Measurements from ENCODE around the gene PDE10A.

The PDE10A gene

DNA sequence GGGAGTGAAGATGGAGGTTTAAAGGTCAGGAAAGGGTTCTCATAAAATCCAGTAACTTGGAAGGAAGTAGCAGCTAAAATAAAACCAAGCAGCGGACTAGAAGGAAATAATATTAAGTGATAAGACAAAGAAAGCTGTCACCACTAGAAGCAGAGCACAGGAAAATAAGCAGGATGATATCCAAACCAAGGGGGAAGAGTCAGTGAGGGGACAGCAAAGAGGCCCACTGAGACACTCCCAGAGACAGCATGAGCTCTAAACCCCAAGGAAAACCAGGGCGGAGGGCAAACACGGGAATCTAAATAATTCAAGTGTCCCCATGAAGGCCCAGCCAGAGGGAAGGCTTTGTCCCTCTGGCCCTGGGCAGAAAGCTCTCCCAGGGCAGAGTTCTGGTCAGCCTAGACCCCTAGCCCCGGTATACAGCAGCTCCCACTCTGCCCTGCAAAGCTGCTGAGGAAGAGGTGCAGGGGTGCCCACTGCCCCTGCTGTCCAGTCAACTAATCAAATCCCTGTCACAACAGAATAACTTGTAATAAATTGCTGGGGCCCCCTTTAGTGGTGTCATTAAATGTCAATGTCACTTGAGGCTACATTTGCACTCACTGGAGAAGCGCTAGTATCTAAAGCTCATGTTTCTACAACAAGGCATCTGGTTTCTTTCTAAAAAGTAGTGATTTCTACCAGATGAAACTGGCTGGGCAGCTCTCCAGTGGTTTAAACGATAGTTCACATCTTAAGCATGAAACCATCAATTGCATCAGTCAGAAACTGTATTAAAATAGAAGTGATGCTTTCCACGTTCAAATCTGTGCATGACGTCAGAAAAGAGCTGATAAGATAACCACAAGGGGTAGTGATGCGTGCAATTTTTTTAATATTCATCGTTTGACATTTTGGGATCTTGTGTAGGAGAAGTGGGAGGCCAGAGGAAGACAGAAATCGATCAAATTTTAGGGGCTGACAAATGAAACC is 13.6 kb downstream of the PDE10A start:
- Mint-ChIP-seq H3K4me1 (no peaks in the 10 kb centered on the region), H3K27me3 (no peaks in the 10 kb centered on the region), H3K9me3 (no peaks in the 10 kb centered on the region), H3K4me3 (no peak overlapping the region), H3K27ac (no peak overlapping the region)
- DNase-seq = no peak
- no peak for ATAC-seq

DNA sequence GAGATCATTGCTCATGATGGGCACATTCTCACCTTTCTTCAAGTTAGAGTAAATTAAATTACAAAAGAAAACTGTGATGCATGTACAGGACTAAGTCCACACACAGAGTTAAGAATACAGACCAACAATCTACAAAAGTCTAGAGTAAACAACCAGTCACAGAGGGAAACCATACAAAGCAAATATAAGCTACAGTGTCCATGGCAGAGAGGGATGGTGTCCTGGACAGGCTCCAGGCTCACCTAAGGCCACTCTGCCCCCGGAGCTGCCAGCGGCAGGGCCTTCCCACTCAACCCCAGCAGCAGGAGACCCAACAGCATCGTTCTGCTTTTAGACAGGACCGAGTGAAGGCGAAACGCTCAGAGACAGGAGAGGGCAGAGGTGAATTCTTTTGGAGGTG is 16.0 kb downstream of the PDE10A start:
- ATAC-seq (no peak), DNase-seq (no peak)
- Mint-ChIP-seq H3K27me3 (no peaks in the 10 kb centered on the region), H3K9me3 (no peaks in the 10 kb centered on the region), H3K27ac (no peak overlapping the region), H3K4me3 (no peak overlapping the region), H3K4me1 (no peaks in the 10 kb centered on the region)

DNA sequence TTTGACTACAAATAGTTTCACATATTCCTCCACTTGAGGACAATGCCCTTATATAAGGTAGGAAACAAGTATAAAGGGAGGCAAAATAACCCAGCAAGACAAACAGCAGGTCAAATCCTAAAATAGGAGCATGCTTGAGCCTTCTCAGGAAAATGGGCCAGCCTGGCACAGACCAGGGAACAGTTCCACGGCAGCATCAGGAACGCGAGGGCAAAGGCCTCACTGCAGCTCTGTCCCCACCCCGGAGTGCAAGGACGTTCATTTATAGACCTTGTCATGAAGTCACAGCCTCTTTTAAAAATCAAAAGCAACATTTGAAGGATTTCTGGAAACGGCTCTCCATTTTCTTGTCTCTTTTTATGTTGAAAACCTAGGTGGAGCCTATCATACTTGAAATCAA is 17.1 kb downstream of the PDE10A start:
- no peaks in the 10 kb centered on the region for H3K27me3 Mint-ChIP-seq
- H3K9me3 Mint-ChIP-seq = no peaks in the 10 kb centered on the region
- no peak overlapping the region for H3K4me3 Mint-ChIP-seq
- no peaks in the 10 kb centered on the region for H3K4me1 Mint-ChIP-seq
- ATAC-seq (no peak), DNase-seq (no peak)
- H3K27ac Mint-ChIP-seq = no peak overlapping the region

DNA sequence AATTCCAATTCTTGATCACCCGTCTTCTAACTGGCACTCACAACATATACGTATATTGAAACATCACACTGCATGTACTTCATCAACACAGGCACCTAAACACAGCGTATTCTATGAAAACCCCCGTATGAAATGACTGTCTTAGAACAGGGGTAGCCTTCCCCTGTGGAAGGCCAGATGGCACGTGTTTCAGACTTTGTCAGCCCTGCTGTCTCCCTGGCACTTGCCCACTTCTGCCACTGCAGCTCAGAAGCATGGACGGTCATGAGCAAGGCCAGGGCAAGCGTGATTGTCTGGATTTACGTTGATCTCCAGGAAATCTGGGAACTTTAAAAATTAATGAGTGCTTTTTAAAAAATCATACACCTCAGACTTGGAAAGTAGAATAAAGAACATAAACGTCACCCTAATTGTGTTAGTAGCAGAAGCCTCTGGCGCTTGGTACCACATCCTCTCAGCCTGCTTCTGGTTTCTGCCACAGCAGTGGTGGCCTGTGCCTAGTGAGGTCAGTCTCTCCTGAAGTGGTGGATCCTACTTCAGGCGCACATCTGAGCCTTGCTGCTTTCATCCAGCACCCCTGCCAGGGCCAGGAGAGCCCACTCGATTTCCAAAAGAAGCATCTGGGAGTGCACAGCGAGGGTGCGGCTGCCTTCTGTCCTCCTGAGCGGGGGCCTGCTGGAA is 18.3 kb downstream of the PDE10A start:
- H3K4me1 Mint-ChIP-seq = no peaks in the 10 kb centered on the region
- H3K27ac Mint-ChIP-seq = no peak overlapping the region
- no peaks in the 10 kb centered on the region for H3K9me3 Mint-ChIP-seq
- H3K27me3 Mint-ChIP-seq = no peaks in the 10 kb centered on the region
- no peak for DNase-seq
- no peak for ATAC-seq
- H3K4me3 Mint-ChIP-seq = no peak overlapping the region

DNA sequence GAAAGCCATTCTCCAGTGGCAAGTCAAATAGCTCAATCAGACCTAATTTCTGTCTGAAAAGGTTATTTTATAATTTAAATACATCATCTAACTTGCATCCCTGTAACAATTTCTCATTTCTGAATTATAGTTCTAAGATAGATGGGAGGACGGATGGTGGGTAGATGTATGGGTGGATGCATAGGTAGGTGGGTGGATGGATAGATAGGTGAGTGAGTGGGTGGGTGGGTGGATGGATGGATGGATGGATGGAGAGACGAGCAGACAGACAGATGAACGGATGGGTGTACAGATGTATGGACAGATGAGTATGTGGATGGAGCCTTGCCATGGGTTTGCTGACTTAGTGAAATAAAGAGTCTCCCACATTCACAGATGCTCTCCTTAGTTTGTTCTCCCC is 20.0 kb downstream of the PDE10A start:
- Mint-ChIP-seq H3K27me3 (no peaks in the 10 kb centered on the region), H3K27ac (no peak overlapping the region), H3K4me3 (no peak overlapping the region), H3K4me1 (no peaks in the 10 kb centered on the region), H3K9me3 (no peaks in the 10 kb centered on the region)
- DNase-seq (no peak), ATAC-seq (no peak)

DNA sequence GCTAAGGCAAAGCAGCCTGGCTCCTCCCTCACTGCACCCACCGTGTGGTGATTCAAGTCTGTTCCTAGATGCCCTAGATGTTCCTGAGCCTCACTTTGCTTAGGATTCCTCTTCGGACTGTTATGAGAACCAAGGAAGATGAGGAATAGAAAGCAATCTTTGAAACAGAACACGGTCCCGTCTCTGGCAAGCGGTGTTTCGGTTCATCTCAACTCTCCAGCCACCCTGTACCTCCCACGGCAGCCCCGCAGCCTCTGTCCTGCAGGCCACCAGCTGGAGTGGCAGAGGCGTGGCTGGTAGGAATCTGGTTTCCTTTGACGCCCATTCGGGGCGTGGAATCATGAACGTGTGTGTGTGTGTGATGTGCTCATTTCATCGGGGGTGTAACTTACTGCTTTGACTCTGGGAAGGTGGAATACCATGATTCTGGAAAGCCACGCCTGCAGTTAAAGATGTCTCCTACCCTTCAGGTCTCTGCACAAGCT is 21.3 kb downstream of the PDE10A start:
- no peaks in the 10 kb centered on the region for H3K27me3 Mint-ChIP-seq
- no peak overlapping the region for H3K4me3 Mint-ChIP-seq
- no peak for ATAC-seq

DNA sequence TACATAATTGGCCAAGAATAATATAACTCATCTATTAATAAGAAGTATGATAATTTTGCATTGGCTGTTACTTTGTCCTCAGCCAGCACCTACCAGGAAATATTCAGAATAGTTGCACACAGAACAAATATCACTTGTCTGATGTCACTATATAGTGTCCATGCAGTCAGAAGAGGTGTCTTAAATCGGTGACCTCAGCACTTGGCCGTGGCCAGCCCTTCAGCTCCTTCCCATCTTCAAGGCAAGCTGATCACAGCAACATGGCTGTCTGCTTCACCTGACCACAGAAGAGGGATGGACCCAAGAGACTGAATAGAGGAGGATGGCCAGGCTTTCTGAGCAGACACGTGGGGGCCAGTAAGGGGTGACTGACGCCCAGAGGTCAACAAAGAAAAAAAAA is 22.2 kb downstream of the PDE10A start:
- Mint-ChIP-seq H3K4me1 (no peaks in the 10 kb centered on the region), H3K4me3 (no peak overlapping the region), H3K27ac (no peak overlapping the region), H3K9me3 (no peaks in the 10 kb centered on the region), H3K27me3 (no peaks in the 10 kb centered on the region)
- DNase-seq = no peak
- no peak for ATAC-seq

More for the DNA sequence above, 21.3 kb downstream of the PDE10A start:
- no peak for DNase-seq
- H3K4me1 Mint-ChIP-seq = no peaks in the 10 kb centered on the region
- H3K9me3 Mint-ChIP-seq = no peaks in the 10 kb centered on the region
- H3K27ac Mint-ChIP-seq = no peak overlapping the region

DNA sequence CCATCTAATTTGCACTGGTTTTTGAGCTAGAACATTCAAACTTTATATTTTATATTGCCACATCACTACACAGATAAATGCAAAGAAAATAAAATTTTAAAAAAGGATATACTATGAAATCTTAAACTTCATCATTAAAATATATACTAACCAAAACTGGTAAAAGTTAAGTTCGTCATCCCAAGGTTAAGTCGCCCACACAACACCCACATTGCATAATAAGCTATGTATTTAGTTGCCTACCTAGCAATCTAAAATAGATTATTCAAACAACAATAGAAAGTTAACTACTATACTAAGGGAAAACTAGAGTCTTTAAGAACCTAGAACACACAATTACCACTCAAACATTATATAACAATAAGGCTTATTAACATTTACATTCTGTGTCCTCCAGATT is 24.5 kb downstream of the PDE10A start:
- H3K9me3 Mint-ChIP-seq = no peaks in the 10 kb centered on the region
- no peaks in the 10 kb centered on the region for H3K4me1 Mint-ChIP-seq
- ATAC-seq (no peak), DNase-seq (no peak)
- peaks cover 18% of the 10 kb centered on the region for H3K27me3 Mint-ChIP-seq
- no peak overlapping the region for H3K4me3 Mint-ChIP-seq
- H3K27ac Mint-ChIP-seq = no peak overlapping the region

DNA sequence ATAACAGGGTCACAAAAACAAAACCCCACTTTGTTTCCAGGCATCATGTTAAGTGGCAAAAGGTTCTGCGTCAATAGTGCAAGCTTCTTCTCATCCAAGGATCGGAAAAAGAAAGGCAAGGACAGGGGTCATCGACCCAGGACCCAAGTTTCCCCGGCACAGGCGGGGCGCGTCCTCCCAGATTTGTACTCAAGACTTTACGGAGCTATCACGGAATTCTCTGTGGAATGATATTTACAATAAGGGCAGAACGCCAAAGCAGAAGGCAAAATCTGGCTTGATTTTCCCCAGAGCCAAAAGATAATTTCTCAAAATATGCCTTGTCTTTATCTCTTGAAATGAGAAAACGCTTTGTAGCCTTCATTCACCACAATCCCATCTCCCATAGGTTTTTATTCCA is 25.5 kb downstream of the PDE10A start:
- Mint-ChIP-seq H3K27me3 (peaks cover 25% of the 10 kb centered on the region), H3K4me1 (no peaks in the 10 kb centered on the region), H3K4me3 (no peak overlapping the region), H3K9me3 (no peaks in the 10 kb centered on the region), H3K27ac (no peak overlapping the region)
- no peak for DNase-seq
- ATAC-seq = no peak

DNA sequence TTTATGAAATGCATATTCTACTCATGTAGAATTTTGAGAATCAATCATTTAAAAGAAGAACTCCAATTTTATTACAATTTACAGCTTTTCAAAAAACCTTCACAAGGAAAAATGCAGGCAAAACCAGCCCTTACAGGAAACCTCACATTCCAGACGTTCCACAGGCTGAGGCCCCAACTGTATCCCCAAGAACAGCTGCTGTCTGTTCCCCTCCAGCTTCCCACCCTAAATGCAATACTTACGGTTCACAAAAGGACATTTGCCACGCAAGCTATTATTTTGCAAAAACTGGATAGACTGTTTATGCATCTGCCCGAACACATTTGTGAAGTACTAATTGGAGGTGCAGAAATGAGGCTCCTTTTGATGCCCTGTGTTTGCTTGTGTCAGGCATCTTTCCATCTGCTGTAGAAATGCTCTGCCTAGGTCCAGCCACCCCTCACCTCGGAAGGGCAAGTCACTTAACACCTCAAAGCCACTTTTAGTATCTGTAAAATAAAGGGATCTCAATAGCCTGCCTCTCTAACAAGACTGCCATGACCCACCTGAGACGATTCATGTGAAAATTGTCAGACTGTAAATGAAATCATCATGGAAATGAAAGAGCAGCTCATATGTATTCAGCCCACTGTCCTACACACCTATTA is 26.5 kb downstream of the PDE10A start:
- Mint-ChIP-seq H3K9me3 (no peaks in the 10 kb centered on the region), H3K4me3 (no peak overlapping the region), H3K27ac (no peak overlapping the region), H3K4me1 (no peaks in the 10 kb centered on the region), H3K27me3 (peaks cover 27% of the 10 kb centered on the region)
- DNase-seq (no peak), ATAC-seq (no peak)

DNA sequence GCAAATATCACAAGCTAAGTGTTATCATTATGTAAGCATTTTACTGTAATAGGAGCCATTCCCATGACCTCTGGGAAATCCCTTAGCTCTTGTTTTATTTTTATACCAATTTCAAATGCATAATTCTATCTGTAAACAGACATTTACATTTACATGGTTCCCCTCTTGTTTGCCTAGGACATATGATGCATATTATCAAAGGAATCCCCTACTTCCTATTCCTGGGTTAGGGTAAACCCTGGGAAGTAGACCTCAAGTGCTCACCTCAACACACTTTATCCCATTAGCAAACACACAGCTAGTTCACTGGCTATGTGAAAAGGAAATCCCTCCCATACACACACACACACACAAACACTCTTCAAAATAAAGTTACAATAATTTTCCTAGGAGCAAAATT is 27.1 kb downstream of the PDE10A start:
- no peaks in the 10 kb centered on the region for H3K4me1 Mint-ChIP-seq
- no peak for DNase-seq
- H3K9me3 Mint-ChIP-seq = no peaks in the 10 kb centered on the region
- H3K4me3 Mint-ChIP-seq = no peak overlapping the region
- H3K27me3 Mint-ChIP-seq = peaks cover 27% of the 10 kb centered on the region
- ATAC-seq = no peak
- no peak overlapping the region for H3K27ac Mint-ChIP-seq

DNA sequence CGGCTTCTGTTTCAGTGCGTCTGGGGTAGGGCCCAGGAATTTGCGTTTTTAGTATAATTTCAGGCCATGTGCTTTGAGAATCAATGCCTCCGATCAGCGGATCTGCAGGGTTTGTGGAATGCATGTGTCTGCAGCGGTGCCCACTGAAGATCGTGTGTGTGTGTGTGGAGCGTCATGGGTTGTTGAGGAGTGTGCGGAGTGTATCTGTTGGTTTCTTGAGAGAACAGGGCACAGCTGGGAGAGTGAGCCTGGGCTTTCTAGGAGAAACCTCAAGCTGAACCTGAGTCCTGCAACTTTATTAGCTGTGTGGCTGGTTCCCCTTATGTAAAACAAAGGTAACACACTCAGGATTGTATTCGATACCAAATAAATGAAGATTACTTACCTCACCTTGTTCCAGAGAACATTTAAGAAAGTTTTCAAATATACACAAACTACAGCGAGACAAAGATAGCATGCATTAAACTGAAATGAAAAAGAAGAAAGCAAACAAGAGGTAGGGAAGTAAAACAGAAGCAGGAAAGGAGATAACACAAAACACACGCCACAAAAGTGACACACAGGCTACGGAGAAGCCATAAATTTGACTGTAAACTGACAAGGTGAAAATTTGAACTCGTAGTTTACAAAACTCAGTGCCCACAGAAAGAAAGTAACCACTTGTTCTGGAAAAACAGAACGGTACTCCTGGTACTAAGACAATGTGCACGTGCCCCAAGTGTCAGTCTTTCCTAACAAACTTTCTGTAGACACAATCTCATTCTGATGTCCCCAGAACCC is 28.8 kb downstream of the PDE10A start:
- Mint-ChIP-seq H3K27ac (no peak overlapping the region), H3K9me3 (no peaks in the 10 kb centered on the region), H3K4me3 (no peak overlapping the region), H3K4me1 (no peaks in the 10 kb centered on the region), H3K27me3 (peaks cover 27% of the 10 kb centered on the region)
- no peak for DNase-seq
- no peak for ATAC-seq

DNA sequence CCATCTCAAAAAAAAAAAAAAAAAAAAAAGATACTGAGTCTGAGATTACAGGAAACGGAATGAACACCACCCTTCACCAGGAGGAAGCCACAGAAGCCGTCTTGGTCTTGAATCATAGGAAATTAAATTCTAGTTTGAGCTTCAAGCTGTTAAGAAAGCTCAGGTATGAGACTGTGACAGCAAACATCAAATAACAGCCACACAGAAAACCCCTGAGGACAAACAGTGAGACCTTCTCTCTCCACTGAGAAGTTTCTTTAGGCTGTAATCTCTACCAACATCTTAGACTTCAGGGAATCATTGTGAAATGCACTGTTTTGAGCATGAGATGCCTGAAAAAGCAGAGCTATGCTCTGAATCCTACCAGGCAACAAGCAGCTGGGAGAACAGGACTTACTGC is 30.8 kb downstream of the PDE10A start:
- peaks cover 27% of the 10 kb centered on the region for H3K27me3 Mint-ChIP-seq
- no peak overlapping the region for H3K27ac Mint-ChIP-seq
- no peak overlapping the region for H3K4me3 Mint-ChIP-seq
- ATAC-seq (peak; percentile 85), DNase-seq (peak in 1 of 2 donors; percentile 16)
- H3K9me3 Mint-ChIP-seq = no peaks in the 10 kb centered on the region
- no peaks in the 10 kb centered on the region for H3K4me1 Mint-ChIP-seq

DNA sequence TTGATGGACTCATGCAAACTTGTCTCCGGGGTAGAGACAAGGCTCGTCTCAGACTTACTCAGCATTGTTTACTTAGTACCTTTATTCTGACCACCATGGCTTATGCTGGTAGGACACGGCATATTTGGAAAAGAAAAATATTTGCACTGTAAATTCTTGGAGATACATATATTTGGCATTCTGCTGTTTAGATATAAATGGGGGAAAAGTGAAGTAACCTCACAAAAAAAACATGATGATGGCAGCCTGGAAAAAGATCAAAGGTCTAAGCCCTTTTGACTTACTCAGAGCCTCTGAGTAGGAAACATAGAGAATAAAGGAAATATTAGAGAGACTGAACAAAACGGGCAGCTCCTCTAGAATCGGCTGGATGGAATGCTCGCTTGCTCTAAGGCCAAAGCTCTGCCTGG is 32.5 kb downstream of the PDE10A start:
- Mint-ChIP-seq H3K4me3 (no peak overlapping the region), H3K4me1 (no peaks in the 10 kb centered on the region), H3K9me3 (no peaks in the 10 kb centered on the region), H3K27me3 (peaks cover 27% of the 10 kb centered on the region), H3K27ac (no peak overlapping the region)
- DNase-seq = no peak
- no peak for ATAC-seq

DNA sequence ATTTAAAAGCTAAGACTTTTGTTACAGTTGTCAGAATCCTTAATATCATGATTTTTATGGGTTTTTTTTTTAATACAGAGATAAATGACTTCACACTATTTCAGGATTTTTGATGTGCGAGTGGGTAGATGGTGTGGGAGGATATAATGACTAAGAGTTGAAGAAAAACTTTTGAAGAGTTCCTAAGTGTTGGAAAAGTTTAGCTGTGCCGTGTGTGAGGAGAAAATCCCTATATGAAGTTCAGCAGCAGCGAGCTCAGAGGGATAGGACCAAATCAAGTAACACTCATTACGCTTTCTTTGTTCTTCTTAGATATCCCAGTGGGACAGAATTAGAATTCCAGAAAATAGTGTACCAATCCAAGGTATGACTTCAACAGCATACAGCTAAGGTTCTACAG is 34.1 kb downstream of the PDE10A start:
- no peak overlapping the region for H3K27ac Mint-ChIP-seq
- H3K4me3 Mint-ChIP-seq = no peak overlapping the region
- H3K27me3 Mint-ChIP-seq = peaks cover 19% of the 10 kb centered on the region
- H3K9me3 Mint-ChIP-seq = peaks cover 9 to 13% of the 10 kb centered on the region in 2 donors
- ATAC-seq (no peak), DNase-seq (no peak)
- no peaks in the 10 kb centered on the region for H3K4me1 Mint-ChIP-seq
